ENCODE measurements around the gene C14orf119. TPM values are rescaled to one million over a fixed set of nuclear protein-coding genes. Genes with fewer than 3 reads are reported as not detected.

C14orf119 gene
- total and polyA plus RNA-seq, 9 of the 15 experiments (the other 6 are each of a cell fraction or from before 2014, with no cell fraction given): 36.7 to 251 (median 51.8) TPM

DNA sequence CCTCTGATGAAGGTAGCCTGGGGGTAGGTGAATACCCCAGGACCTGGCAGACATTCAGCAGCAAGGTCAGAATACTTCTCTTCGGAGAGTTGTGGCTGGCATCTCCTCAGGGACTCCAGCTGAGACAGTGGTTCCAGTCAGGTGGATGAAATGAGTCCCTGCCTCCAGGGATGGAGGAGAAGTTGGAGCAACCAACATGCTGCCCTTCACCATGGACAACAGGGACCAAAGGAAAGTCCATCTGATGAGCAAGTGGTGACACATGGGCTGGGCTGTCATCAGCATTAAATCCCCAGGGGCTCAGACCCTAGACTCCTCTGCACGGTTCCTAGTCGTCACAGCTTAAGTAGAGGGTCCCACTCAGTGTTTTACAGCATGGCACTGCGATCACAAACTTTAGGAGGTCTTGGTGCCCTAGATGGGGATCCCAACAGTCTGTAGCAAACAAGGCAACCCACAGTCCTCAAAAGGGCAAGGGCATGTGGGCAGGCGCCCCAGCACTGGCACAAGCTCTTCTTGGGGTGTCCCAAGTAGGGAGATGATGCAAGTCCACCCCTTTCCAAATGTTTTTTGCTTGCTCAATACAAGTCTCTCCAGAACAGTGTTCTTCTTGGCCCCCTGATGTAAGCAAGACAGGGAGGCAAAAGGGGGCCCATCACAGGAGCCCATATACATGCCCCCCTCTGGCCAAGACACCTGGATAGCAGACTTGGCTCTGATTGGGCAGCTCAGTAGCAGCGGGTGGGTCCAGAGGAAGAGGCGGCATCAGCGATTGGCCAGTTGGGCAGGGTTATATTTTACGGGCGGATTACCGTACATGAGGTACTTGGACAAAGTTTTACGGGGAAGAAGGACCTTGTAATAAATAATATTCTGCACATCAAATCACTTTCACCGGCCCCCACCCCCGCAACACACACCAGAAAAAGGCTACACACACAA, 27.2 kb upstream of the C14orf119 start (continued):
- TF ChIP-seq TEAD1 (CRISPR knock-in tag; IDR thresholded peaks at IDR 0.05) (no peak), ZNF174 (CRISPR knock-in tag; IDR thresholded peaks at IDR 0.05) (no peak), KLF6 (CRISPR knock-in tag; IDR thresholded peaks at IDR 0.05; ENCODE audit: borderline replicate concordance) (no peak), KAT7 (CRISPR knock-in tag; IDR thresholded peaks at IDR 0.05; ENCODE audit: borderline replicate concordance) (no peak), HNRNPLL (IDR thresholded peaks at IDR 0.05; ENCODE audit: low read depth, low read length, poor library complexity, severe bottlenecking) (no peak), HOXB6 (CRISPR knock-in tag; IDR thresholded peaks at IDR 0.05; ENCODE audit: borderline replicate concordance) (no peak)
- TF ChIP-seq, protein P1, sequence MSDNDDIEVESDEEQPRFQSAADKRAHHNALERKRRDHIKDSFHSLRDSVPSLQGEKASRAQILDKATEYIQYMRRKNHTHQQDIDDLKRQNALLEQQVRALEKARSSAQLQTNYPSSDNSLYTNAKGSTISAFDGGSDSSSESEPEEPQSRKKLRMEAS (CRISPR knock-in tag; IDR thresholded peaks at IDR 0.05): 0 out of 2 replicates have a peak, but pooled peaks have one; percentile 6
- TF ChIP-seq, protein P2, sequence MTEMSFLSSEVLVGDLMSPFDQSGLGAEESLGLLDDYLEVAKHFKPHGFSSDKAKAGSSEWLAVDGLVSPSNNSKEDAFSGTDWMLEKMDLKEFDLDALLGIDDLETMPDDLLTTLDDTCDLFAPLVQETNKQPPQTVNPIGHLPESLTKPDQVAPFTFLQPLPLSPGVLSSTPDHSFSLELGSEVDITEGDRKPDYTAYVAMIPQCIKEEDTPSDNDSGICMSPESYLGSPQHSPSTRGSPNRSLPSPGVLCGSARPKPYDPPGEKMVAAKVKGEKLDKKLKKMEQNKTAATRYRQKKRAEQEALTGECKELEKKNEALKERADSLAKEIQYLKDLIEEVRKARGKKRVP (CRISPR knock-in tag; IDR thresholded peaks at IDR 0.05): no peak

Data from K562 (cell line).